Stimulated activated CD4-positive, alpha-beta T cell treated with anti-CD3 and anti-CD28 coated beads, TNF-alpha, amount 100 ng/mL, for 1 hour (primary cell): ENCODE data around the gene C14orf132.

ENCODE experiments used
- DNase-seq, 3 donors: peaks; one replicate each; pipeline ENCODE4 v3.0.0-alpha.2; 2020; ENCODE audit warnings: low read depth in 3 of 3, low spot score in 1 of 3

Gene C14orf132

DNA sequence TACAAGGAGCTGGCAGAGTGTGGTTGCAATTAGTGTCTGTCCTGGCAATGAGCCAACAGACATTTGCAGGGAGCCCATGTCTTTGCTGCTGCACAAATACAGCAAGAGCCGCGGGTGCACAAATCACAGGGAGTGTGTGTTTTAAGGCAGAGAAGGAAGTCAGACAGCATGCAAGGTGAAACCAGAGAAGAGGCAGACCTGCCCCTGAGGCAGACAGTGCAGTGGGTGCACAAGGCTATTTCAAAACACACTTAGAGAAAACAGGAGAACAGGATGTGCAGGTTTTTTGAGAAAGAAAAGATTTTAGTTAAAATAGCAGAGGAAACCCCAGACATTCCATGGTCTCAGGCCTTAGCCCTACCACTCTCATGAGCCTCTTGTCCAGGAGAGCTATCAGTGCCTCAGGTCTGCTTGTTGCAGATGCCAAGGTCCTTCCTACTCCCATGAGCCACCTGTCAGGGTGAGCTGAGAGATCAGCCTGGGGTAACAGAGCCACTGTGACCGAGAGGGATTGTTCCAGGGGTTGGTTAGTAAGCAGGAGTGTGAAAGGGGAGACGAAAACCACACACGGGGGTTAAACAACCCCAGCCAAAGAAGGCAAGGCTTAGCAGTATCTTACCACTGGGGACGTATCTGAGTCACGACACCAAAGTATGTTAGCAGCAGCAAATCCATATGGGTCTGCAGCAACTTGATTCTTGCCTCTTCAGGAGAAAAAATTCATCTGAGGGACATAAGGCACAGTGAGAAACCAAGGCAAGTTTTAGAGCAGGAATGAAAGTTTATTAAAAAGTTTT, 78.1 kb downstream of the C14orf132 start:
- DNase-seq, result no peak

DNA sequence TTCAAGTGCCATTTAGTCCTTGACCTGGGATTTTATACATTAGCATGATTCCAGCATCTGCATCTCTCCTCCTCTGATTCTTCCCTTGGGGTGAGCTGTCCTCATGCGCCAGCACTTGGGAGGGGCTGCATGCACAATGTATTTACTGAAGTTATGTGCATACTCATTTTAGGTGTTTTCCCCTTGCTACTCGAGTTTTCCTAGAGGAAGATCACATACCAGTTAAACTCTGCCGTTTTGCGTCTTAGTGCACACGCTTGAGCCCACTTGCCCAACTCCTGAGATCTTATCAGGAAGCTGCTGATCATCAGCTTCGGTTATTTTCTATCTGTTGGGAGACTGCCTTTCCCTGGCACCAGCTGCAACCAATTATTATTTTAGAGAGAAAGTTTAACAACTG, 78.8 kb downstream of the C14orf132 start:
- no peak for DNase-seq

DNA sequence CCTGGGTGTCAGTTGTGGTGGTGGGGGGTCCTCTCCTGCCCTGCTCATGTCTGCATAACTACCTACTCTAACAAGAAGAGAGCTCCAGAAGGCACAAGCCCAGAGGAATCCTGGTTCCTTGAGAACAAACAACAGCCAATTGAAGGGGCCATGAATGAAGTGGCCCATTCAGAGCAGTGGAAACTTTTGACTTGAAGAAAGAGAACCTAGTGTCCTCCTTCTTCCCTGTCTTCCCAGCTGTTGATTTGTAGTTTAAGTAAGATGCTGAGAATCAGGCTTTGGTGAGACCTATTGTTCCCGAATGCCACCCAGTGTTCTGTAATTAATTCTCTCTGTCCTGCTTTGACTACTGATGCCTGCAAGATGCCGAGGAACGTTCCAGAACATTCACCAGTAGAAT, 79.2 kb downstream of the C14orf132 start:
- no peak for DNase-seq

DNA sequence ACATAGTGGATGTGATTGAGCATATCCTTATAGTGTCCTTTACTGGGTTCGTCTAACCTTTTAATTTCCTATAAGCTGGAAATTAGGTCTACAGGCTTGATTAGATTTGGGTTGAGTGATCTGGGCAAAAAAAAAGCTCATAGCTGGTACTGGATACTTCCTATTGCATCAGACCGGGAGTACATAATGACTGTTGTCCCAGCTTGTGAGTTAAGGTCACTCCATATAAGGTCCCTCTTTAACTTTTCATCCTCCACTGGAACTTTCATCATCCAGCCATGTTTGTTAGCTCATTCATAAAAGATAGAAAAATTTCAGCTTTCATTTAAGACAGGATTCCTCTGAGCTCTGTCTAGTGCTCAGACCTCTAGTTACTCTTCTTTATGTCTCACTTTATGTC, 80.8 kb downstream of the C14orf132 start:
- DNase-seq, result no peak

DNA sequence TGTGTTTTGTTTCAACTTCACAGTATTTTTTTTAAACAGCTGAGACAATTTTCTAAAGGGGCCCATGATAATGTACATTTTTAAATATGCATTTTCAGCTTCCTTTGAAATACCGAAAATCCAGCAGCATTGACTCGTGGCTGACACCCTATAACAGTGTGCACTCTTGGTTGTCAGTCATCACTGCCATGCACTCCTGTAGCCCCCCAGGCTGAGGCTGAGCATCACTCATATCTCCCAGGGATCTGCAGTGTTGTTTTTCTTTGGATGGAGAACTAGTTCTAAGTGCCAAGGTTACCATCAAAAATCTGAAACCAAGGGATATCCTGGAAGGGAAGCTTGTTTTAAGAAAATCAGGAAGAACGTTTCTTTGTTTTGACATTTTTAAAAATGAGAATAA, 81.2 kb downstream of the C14orf132 start:
- DNase-seq, result no peak

DNA sequence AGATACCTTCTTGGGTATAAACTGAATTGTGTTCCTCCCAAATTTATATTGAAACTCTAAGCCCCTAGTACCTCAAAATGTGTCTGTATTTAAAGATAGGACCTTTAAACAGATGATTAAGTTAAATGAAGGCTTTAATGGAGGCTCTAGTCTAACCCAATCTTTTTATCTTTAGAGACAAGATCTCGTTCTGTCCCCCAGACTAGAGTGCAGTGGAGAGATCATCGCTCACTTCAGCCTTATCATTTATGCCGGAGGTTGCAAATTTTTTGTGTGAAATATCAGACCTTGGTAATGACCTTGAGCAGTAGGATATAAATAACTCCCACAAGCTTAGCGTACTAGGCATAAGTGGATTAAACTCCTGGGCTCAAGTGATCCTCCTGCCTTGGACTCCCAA, 81.8 kb downstream of the C14orf132 start:
- no peak for DNase-seq

DNA sequence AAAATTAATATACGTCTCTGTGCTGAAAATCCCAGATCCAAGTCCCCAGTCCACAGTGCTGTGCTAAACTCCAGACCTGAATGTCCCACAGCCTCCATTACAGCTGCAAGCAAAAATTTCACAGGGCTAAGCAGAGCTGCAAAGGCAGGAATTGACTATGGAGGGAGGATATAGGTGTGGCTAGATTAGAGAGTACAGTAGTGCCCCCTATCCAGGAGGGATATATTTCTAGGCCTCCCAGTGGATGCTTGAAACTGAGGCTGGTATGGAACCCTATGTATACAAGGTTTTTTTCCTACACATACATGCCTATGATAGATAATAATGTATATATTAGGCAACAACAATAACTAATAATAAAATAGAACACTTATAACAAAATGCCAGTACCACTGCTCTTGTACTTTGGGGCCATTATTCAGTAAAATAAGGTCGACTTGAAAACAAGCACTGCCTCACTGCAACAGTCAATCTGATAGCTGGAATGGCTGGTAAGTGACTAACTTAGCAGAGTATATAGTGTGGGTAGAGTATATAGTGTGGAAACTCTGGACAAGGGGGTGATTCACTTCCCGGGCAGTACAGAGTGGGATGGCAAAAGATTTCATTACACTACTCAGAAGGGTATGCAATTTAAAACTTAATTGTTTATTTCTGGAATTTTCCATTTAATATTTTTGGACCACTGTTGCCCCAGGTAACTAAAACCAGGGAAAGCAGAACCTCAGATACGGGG, 82.7 kb downstream of the C14orf132 start:
- DNase-seq, result no peak

DNA sequence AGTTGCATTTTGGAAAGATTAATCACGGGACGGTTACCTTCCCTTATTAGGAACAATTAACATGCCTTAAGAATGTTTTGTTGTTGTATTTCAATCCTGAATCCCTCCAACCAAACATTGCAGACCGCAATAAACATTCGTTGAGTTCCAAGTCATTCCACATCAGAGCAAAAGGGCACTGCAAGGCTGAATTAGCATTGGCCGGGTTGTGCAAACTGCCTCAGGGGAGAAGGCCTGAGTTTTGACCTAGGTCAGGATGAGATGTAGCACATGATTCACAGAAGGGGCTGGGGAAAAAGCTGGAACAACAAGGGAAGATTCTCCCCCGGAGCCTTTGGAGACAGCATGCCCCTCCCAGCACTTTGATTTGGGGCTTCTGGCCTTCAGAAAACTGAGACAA, 83.3 kb downstream of the C14orf132 start:
- DNase-seq, result no peak

DNA sequence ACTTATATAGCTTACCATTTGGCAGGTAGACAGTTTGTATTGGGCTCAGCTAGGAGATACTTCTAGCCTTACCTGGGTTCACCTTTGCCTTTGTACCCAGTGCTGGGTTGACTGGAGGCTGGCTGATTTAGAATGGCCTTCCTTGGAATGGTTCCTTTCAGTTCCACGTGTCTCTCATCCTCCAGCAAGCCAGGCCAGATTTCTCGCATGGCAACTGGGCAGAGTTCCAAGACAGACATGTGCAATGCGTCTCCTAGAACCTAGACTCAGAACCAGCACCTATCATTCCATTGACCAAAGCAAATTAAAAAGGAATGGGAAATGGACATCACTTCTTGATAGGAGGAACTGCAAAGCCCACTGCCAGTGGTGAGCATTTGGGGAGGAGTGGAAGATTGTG, 86.4 kb downstream of the C14orf132 start:
- DNase-seq, result no peak

DNA sequence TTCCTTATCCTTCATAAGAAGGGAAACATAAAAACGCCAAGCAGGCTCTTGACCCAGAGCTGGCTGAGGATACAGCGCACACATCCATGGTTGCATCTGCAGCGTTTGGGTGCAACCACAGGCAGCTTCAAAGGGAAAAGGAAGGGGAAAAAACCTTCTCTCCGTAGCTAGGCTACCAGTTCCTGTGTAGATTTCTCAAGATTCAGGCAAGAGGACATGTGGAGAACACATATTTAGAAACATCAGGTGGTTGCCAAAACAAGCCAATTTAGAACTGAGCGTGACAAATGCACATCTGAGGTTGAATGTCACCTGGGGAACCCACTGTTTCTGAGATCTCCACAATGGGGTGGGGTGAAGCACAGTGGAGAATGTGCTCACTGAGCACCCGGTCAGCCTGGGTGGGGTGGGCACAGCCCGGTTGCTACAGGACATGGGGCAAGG, 87.2 kb downstream of the C14orf132 start:
- DNase-seq, result no peak

DNA sequence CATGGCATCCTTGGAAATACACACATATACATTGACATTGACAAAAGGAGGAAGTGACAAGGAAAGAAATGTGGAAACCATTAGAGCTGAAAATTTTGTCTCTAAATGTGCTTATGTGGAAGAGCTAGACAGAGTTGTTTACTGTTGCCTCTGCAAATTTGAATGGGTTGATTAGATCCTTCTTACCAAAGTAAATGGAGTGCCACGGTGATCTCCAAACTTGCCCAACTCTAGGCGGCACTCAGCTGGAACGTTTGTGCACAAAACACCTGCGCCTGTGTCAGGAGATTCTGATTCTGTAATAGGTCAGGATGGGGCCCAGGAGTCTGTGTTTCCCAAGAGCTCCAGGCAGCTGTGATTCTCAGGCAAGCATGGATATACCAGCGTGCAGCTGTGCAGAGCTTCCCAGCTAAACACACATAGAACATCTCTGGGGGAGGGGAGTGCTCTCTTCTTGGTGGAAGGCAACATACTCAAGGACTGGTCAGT, 87.7 kb downstream of the C14orf132 start:
- no peak for DNase-seq

DNA sequence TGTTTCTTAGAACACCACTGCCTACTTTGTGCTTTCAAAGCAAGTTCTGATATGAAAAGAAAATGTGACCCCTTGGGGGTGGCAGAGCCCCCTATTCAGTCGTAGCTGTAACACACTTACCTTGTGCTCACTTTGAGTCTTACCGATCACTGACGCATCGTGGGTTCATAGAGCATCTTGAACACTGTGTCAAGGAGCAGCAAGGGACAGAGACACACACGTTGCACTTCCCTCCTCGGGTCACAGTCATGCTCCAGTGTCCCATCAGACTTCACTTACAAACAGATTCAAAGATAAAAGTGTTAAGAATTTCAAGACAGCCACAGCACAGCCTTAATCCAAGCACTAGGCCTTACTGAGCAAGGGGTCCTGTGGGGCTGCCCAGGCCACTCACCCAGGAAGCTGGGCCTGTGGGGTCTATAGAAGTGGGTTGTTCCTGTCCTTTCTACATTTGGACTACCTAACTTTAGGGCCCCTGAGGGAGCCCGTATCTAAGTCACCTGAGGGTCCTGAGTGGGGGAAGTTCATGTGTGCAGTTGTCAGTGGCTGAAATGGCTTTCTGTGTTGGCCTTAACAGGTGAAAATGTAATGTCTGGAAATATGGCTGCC, 90.1 kb downstream of the C14orf132 start:
- DNase-seq, result no peak

DNA sequence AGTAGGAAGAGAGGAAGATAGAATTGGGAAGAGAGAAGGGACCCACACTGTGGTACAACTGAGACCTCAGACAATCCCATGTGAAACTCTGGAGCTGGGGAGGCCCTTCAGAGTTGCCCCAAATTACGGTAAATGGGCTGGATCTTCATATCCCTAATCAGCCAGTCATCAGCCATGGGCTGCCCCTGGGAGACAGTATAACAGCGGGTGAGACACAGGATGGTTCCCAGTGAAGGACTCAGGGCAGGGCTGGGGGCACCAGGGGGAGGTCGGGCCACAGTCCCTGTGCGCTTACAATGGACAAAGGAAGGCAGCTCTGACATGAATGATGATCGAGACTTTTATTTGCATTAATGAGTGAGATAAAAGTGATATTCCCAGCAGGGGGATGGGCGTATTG, 91.2 kb downstream of the C14orf132 start:
- DNase-seq, result no peak

DNA sequence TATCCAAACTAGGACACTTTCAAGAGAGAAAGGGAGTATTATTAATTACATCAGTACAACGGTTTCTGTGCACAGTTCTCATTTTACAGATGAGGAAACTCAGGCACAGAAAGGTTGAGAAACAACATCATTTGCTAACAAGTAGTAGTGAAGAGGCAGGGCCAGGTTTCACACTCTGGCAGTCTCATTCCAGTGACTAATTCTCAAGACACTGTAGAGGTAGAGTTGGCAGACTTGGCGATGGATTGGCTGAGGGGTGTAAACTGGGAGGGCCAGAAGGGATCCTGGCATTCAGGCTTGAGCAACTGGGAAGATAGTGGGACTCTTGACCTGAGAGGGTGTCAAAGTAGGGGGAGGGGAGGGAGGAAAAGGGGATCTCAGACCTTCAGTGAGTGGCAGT, 91.7 kb downstream of the C14orf132 start:
- DNase-seq, result no peak

DNA sequence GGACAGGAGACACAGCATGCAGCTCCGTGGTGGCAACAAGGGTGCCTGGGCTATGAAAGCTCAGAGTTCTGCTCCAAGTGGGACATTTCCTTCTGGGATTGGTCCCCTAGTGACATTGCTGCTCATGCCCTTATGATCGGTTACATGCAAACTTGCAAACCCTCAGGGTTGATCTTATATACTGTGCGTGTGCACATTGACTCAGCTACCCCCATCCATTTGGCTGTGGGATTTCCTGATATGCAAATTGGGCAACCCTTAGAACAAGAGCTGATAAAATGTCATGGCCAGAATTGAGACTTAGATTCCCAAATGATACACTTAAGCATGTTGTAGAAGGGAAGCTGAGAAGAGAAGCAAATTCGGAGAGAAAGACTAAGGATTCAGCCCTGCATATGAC, 92.7 kb downstream of the C14orf132 start:
- DNase-seq, result no peak

DNA sequence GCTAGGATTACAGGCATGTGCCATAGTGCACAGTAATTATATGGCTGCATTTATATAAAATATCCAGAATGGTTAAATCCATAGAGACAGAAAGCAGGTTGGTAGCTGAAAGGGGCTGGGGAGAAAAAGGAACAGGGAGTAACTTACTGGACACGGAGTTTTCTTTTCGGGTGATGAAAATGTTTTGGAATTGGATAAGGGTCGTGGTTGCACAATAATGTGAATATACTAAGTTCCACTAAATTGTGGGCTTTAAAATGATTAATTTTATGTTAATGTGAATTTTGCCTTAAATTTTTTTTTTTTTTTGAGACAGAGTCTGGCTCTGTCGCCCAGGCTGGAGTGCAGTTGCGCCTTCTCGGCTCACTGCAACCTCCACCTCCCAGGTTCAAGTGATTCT, 95.3 kb downstream of the C14orf132 start:
- no peak for DNase-seq

DNA sequence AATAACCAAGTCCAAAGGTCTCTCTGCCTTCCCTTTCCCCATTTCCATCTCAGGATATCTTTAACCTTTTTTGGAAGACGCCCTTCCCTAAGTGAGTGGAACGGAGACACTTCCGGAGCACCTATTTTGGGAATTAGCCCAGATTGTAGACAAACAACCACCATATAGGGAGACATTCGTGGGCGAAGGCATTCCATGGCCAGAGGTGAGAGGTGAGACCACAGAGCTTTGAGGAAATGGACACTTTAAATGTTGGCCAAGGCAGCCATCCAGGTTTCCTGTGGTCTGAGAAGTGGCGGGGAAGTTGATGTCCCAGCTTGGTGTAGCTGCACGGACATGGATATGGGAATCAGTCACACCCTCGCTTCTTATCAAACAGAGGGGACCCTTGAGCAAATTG, 96.1 kb downstream of the C14orf132 start:
- no peak for DNase-seq

DNA sequence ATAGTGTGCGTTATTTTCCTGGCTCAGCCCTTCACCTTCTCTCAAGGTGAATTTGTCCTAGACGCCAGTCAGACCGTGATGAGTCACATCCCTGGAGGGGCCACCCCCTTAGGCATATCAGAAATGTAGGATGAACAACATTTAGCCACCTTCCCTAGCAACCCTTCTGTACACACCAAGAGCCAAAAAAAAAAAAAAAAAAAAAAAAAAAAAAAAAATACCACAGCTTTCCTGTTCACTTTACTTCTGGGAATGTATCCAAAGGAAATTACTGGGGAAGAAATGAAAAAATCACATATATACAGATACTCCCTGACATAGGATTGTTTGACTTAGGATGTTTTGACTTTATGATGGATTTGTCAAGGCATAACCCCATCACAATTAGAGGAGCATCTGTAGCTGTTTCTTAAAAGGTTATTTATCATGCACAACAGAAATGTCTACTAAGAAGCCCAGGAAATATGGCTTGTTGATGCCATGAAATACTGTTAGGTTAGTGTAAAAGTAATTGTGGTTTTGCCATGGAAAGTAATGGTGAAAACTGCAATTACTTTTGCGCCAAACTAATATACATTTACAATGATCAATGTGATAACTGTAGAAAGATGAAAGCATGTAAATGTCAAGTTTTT, 97.3 kb downstream of the C14orf132 start:
- DNase-seq, result no peak

DNA sequence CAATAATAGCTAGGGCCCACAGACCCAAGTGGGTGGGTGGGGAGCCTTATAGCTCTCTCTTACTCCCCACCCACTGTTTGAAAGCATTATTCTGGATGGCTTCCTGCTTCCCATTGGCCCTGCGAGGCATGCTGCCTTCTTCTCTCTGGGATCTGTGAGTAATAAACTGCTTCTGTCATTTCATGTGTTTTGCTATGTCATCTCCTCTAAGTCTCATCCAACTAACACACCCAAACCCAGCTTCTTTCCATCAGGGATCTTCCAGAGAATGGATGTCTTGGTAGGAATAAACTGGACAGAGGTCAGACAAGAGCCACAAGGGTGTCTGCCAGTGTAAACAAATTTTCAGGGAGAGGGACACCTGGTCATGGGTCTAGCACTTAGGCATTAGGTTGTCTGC, 99.1 kb downstream of the C14orf132 start:
- no peak for DNase-seq

DNA sequence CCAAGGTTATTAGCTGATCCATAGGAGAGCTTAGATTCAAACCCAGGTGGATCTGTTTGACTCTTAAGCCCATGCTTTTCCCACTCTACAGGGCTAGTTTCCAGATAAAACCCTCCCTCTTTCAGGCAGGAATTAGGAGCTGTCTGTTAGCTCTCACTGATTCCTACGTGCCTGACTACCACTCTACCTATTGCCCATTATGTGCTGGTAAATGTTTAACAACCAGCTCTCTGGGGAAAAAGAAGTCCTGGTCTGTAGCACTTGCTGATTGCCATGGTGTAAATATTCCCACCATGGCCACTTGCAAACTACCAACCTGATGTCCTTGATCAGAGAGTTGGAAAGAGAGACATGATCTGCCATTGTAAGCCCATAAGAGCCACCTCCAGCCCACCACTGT, 100.0 kb downstream of the C14orf132 start:
- no peak for DNase-seq

DNA sequence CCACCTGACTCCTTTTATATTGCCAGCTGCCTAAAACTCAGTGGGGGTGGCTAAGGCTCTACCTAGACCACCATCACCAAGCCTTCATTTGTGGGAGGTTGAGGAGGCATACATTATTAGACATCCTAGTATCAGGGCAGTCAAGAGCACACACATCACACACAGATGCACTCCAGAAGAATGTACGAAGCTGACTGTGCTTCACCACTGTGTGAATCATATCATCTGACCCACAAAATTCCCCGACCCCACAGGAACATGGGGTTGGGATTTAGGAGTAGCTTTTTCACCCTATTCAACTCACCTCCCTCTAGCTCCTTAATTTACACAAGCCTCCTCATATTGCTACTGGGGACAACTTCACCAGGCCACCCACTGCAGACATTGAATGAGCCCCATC, 100.7 kb downstream of the C14orf132 start:
- DNase-seq, result no peak

DNA sequence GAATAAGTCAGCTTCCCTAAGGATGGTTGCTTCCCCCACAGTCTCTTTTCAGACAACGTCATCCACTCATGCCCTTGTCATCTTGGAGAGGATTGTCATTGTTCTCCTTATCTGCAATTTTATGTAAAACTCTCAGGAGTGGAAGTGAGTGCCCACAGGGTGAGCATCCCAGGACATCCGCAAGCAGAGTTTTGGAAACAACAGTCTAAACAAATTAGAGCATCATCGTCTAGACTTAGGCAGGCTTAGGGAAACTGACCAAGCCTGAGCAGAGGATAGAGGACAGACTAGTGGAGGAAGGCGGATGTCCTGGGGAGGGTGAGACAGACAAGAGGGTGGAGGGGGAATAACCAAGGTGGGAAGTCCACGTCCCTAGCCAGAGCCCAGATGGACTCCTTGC, 101.8 kb downstream of the C14orf132 start:
- DNase-seq, result no peak
